IMR-90 (cell line): ENCODE measurements around the gene SLC38A11. TPM values are rescaled to one million over a fixed set of nuclear protein-coding genes. Genes with fewer than 3 reads are reported as not detected.

ENCODE experiments used
- ATAC-seq: fragments of 200-7000 bp; cut with Tn5 transposase; 2 replicates; pipeline ENCODE4 v1.9.1; 2020; ENCODE audit warnings: low read depth, mild to moderate bottlenecking, moderate library complexity
- BruUV-seq: library from RNA; stranded (reverse); fragments of 400-500 nt; replicated peaks from 2 replicates; lab custom pipeline; 2021; lab: Mats Ljungman, UMichigan
- CTCF ChIA-PET: fragments of 300-600 bp; formaldehyde crosslinking; extraction: SDS; loops from one replicate; lab custom pipeline; 2021; ENCODE audit warnings: antibody characterized with exemption; lab: Yijun Ruan, JAX
- POLR2A ChIA-PET: fragments of 300-600 bp; sonication (Branson Sonifier 250); formaldehyde crosslinking; loops from one replicate; lab custom pipeline; 2022; ENCODE audit warnings: antibody characterized with exemption; ENCODE audit not compliant: unreplicated experiment; lab: Charles Lee
- DNase-seq: peaks from one replicate; pipeline ENCODE4 v3.0.0; 2013
- H2AFZ ChIP-seq: replicated peaks from 2 replicates; pipeline ENCODE3; 2013; ENCODE audit warnings: low read length, mild to moderate bottlenecking; ENCODE audit not compliant: poor library complexity
- H2AK5ac ChIP-seq: 2 replicates; pipeline ENCODE4 v1.6.1; 2013; ENCODE audit warnings: low read depth, low read length, inconsistent platforms
- H2AK9ac ChIP-seq: replicated peaks from 2 replicates; pipeline ENCODE3; 2013; ENCODE audit warnings: mild to moderate bottlenecking, low read depth, low read length, moderate library complexity; ENCODE audit not compliant: poor library complexity
- H2BK120ac ChIP-seq: 2 replicates; pipeline ENCODE4 v1.6.1; 2013; ENCODE audit warnings: low read depth, low read length, inconsistent platforms
- H2BK15ac ChIP-seq: 3 replicates; pipeline ENCODE4 v1.6.1; 2013; ENCODE audit warnings: low read depth, low read length, inconsistent platforms
- H2BK20ac ChIP-seq: 2 replicates; pipeline ENCODE4 v1.6.1; 2013; ENCODE audit warnings: low read depth, mild to moderate bottlenecking, inconsistent platforms, low read length, moderate library complexity
- H2BK5ac ChIP-seq: 2 replicates; pipeline ENCODE4 v1.6.1; 2013; ENCODE audit warnings: mild to moderate bottlenecking, low read depth, low read length, inconsistent platforms; ENCODE audit not compliant: poor library complexity, severe bottlenecking
- H3K14ac ChIP-seq: replicated peaks from 2 replicates; pipeline ENCODE4 v1.6.1; 2013; ENCODE audit warnings: low read depth, low read length, inconsistent platforms
- H3K18ac ChIP-seq: 2 replicates; pipeline ENCODE4 v1.6.1; 2013; ENCODE audit warnings: low read depth, low read length, control low read depth
- H3K23ac ChIP-seq: 2 replicates; pipeline ENCODE4 v1.6.1; 2013; ENCODE audit warnings: low read depth, low read length, inconsistent platforms
- H3K27ac ChIP-seq: 2 replicates; pipeline ENCODE4 v1.5.1; 2013; ENCODE audit warnings: mild to moderate bottlenecking, control low read depth, low read length; ENCODE audit not compliant: insufficient read depth
- H3K27me3 ChIP-seq: 2 replicates; pipeline ENCODE4 v1.6.1; 2013; ENCODE audit warnings: low read length; ENCODE audit not compliant: control insufficient read depth, insufficient read depth
- H3K36me3 ChIP-seq: 2 replicates; pipeline ENCODE4 v1.6.1; 2013; ENCODE audit warnings: low read length, mixed read lengths; ENCODE audit not compliant: control insufficient read depth, insufficient read depth
- H3K4ac ChIP-seq: 2 replicates; pipeline ENCODE4 v1.6.1; 2013; ENCODE audit warnings: low read depth, low read length, inconsistent platforms
- H3K4me1 ChIP-seq: 2 replicates; pipeline ENCODE4 v1.6.1; 2013; ENCODE audit warnings: low read length, mixed read lengths; ENCODE audit not compliant: control insufficient read depth, insufficient read depth
- H3K4me2 ChIP-seq: 2 replicates; pipeline ENCODE4 v1.6.1; 2013; ENCODE audit warnings: low read depth, mild to moderate bottlenecking, control low read depth, low read length, moderate library complexity
- H3K4me3 ChIP-seq: 2 replicates; pipeline ENCODE4 v1.5.1; 2013; ENCODE audit warnings: low read depth, mild to moderate bottlenecking, control low read depth, low read length, moderate library complexity; ENCODE audit not compliant: insufficient read depth
- H3K56ac ChIP-seq: 2 replicates; pipeline ENCODE4 v1.6.1; 2013; ENCODE audit warnings: low read length, inconsistent platforms; ENCODE audit not compliant: insufficient read depth; ENCODE audit errors: extremely low read depth
- H3K79me1 ChIP-seq, 2 experiments: 2 replicates each; pipeline ENCODE4 v1.6.1; 2013; ENCODE audit warnings: low read length in 2 of 2, inconsistent platforms in 1 of 2, low read depth in 1 of 2
- H3K9ac ChIP-seq: 2 replicates; pipeline ENCODE4 v1.6.1; 2013; ENCODE audit warnings: low read depth, low read length, control low read depth
- H3K9me1 ChIP-seq: 2 replicates; pipeline ENCODE4 v1.6.1; 2013; ENCODE audit warnings: low read length, inconsistent platforms; ENCODE audit not compliant: insufficient read depth
- H3K9me3 ChIP-seq: 2 replicates; pipeline ENCODE4 v1.6.1; 2013; ENCODE audit warnings: low read length; ENCODE audit not compliant: control insufficient read depth, insufficient read depth
- H4K20me1 ChIP-seq: 2 replicates; pipeline ENCODE4 v1.6.1; 2013; ENCODE audit warnings: low read length, inconsistent platforms; ENCODE audit not compliant: insufficient read depth
- H4K5ac ChIP-seq: 2 replicates; pipeline ENCODE4 v1.6.1; 2013; ENCODE audit warnings: mild to moderate bottlenecking, low read depth, low read length, control low read depth
- H4K8ac ChIP-seq, 2 experiments: 2 replicates each; pipeline ENCODE4 v1.6.1; 2013; ENCODE audit warnings: low read depth in 2 of 2, low read length in 2 of 2, control low read depth in 1 of 2, inconsistent platforms in 1 of 2
- H4K91ac ChIP-seq: 2 replicates; pipeline ENCODE4 v1.6.1; 2013; ENCODE audit warnings: low read depth, low read length, inconsistent platforms; ENCODE audit not compliant: insufficient read depth
- CEBPB ChIP-seq: IDR thresholded peaks from 2 replicates; pipeline ENCODE4 v1.6.1; 2012; ENCODE audit warnings: low read depth, low read length, improper control_type of control experiment
- NFE2L2 ChIP-seq: fragments of 150-350 bp; IDR thresholded peaks from 2 replicates; pipeline ENCODE4 v1.6.1; 2016; ENCODE audit warnings: low read depth, mild to moderate bottlenecking, low read length
- POLR2A ChIP-seq: IDR thresholded peaks from 2 replicates; pipeline ENCODE4 v1.6.1; 2012; ENCODE audit warnings: mild to moderate bottlenecking, low read depth, low read length
- RAD21 ChIP-seq: IDR thresholded peaks from 2 replicates; pipeline ENCODE4 v1.6.1; 2012; ENCODE audit warnings: low read length, improper control_type of control experiment
- RCOR1 ChIP-seq: IDR thresholded peaks from 2 replicates; pipeline ENCODE4 v1.6.1; 2012; ENCODE audit warnings: mild to moderate bottlenecking, low read length, improper control_type of control experiment; ENCODE audit not compliant: insufficient replicate concordance
- RFX5 ChIP-seq: IDR thresholded peaks from 2 replicates; pipeline ENCODE4 v1.8.0; 2012; ENCODE audit warnings: low read depth, mild to moderate bottlenecking, low read length, moderate library complexity
- SMC3 ChIP-seq: fragments of 150-350 bp; IDR thresholded peaks from 2 replicates; pipeline ENCODE4 v1.6.1; 2016; ENCODE audit warnings: low read depth, mild to moderate bottlenecking, antibody characterized with exemption, low read length, moderate library complexity
- WGBS, 2 experiments: methylation state at CpG; one replicate each; pipeline versions ENCODE4 v1.1.5 to v1.1.7; 2013; ENCODE audit warnings: missing lambda C conversion rate in 2 of 2; ENCODE audit not compliant: insufficient read length in 1 of 2; ENCODE audit errors: extremely low coverage in 2 of 2; 5-methylcytosine and 5-hydroxymethylcytosine counted together
- dilution Hi-C: fragments of 300-500 bp; cut with HindIII; formaldehyde crosslinking; loops from one replicate; pipeline ENCODE4 v1.14.3; 2018; ENCODE audit warnings: low sequenced_read_pairs; ENCODE audit not compliant: unreplicated experiment
- in situ Hi-C: fragments of 300-500 bp; cut with MboI; formaldehyde crosslinking; loops from 3 replicates; pipeline ENCODE4 v1.14.3; 2019; ENCODE audit warnings: low sequenced_read_pairs, inconsistent platforms, mixed read lengths
- intact Hi-C: fragments of 100-400 bp; cut with micrococcal nuclease; formaldehyde crosslinking; loops from 2 replicates; pipeline ENCODE4 v1.10.0; 2022
- polyA plus RNA-seq, 3 experiments: library from polyadenylated mRNA; depleted of rRNA; stranded (reverse); fragments of >200 nt; gene quantifications; 2 replicates each; pipeline ENCODE4 v1.2.3, GENCODE V29; 2012; ENCODE audit warnings: low replicate concordance in 1 of 3
- total RNA-seq: library from RNA; depleted of rRNA; stranded (reverse); fragments of >200 nt; gene quantifications from 2 replicates; pipeline ENCODE4 v1.2.3, GENCODE V29; 2012
- TF ChIP-seq, protein P1 (sequence below): fragments of 150-350 bp; IDR thresholded peaks from 2 replicates; pipeline ENCODE4 v1.6.1; 2017; ENCODE audit warnings: mild to moderate bottlenecking, antibody characterized with exemption, low read length, low read depth
- TF ChIP-seq, protein P2 (sequence below): conservative IDR thresholded peaks from 2 replicates; pipeline ENCODE4 v1.5.1; 2012; ENCODE audit warnings: mild to moderate bottlenecking, low read depth, low read length, improper control_type of control experiment

SLC38A11 gene
- total and polyA plus RNA-seq, 2 of the 4 experiments (the other 2 are of a cell fraction) = 0.18 to 0.21 TPM

- TF ChIP-seq, protein P1, sequence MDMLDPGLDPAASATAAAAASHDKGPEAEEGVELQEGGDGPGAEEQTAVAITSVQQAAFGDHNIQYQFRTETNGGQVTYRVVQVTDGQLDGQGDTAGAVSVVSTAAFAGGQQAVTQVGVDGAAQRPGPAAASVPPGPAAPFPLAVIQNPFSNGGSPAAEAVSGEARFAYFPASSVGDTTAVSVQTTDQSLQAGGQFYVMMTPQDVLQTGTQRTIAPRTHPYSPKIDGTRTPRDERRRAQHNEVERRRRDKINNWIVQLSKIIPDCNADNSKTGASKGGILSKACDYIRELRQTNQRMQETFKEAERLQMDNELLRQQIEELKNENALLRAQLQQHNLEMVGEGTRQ = no peak
- TF ChIP-seq RAD21 (no peak; the same call in 1 of the 2 replicates), NFE2L2 (no peak), RFX5 (no peak)
Observed at GRCh38 chr2:164920430-164920829, 34.9 kb downstream of the SLC38A11 start (continued).

GRCh38 chr2:164917296-164917903 lies 37.9 kb downstream of the SLC38A11 start:
- Histone ChIP-seq H3K18ac (no peak overlapping the region), H2BK120ac (no peak overlapping the region), H2AK5ac (no peak overlapping the region), H3K4me1 (peaks cover 5% of the 10 kb centered on the region), H4K20me1 (no peaks in the 10 kb centered on the region), H4K5ac (no peak overlapping the region), H3K9ac (no peak overlapping the region), H3K4ac (no peak overlapping the region), H2BK20ac (no peak overlapping the region), H3K36me3 (no peaks in the 10 kb centered on the region), H3K56ac (no peak overlapping the region), H3K9me3 (no peaks in the 10 kb centered on the region), H3K27me3 (no peaks in the 10 kb centered on the region), H3K4me2 (no peak overlapping the region), H3K14ac (no peak overlapping the region), H2BK5ac (no peak overlapping the region), H3K9me1 (peaks cover 4% of the 10 kb centered on the region), H3K4me3 (no peak overlapping the region), H3K27ac (no peak overlapping the region), H2AFZ (no peak overlapping the region), H2BK15ac (no peak overlapping the region), H4K8ac (no peak overlapping the region), H4K91ac (no peak overlapping the region), H2AK9ac (no peak overlapping the region), H3K79me1 (no peaks in the 10 kb centered on the region), H3K23ac (no peak overlapping the region)
- in situ Hi-C loops = loop anchor here (25.0 kb wide), 1 partner anchor 180 kb away; no protein-coding TSS in a partner anchor
- TF ChIP-seq SMC3 (peak; percentile 37), POLR2A (no peak), CEBPB (no peak), RCOR1 (no peak), RAD21 (peak; percentile 50)
- TF ChIP-seq, protein P2, sequence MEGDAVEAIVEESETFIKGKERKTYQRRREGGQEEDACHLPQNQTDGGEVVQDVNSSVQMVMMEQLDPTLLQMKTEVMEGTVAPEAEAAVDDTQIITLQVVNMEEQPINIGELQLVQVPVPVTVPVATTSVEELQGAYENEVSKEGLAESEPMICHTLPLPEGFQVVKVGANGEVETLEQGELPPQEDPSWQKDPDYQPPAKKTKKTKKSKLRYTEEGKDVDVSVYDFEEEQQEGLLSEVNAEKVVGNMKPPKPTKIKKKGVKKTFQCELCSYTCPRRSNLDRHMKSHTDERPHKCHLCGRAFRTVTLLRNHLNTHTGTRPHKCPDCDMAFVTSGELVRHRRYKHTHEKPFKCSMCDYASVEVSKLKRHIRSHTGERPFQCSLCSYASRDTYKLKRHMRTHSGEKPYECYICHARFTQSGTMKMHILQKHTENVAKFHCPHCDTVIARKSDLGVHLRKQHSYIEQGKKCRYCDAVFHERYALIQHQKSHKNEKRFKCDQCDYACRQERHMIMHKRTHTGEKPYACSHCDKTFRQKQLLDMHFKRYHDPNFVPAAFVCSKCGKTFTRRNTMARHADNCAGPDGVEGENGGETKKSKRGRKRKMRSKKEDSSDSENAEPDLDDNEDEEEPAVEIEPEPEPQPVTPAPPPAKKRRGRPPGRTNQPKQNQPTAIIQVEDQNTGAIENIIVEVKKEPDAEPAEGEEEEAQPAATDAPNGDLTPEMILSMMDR = peak; percentile 48
- peak; percentile 36 for DNase-seq
- intact Hi-C loops = loop anchor here (1.0 to 2.0 kb wide), 2 partner anchors 77 to 180 kb away; partner anchors contain the start of gene COBLL1
- dilution Hi-C loops = no loop called here
- BruUV-seq = no TSS peak
- no peak for ATAC-seq
- WGBS, 2 experiments = 20% methylated on average over 1 of the region's 3 CpGs; no CpG with 5 or more reads in 1 of the 2 experiments
- ChIA-PET POLR2A (no interaction called here), CTCF (no interaction called here)
